Dendritic cell treated with granulocyte-macrophage colony-stimulating factor and Interleukin-4, amounts not matched to agents 40 ng/mL and 50 ng/mL, for 4 days (primary cell): ENCODE data around the gene SLIT1.
"Not testable (repeated sequence)": the region's sequence is repeated elsewhere in the genome, so short reads cannot be mapped to it uniquely, and the experiment has no call there.

ENCODE experiments used
- H3K27ac Mint-ChIP-seq: one replicate; pipeline ENCODE4 v1.8.0; 2022; ENCODE audit warnings: mild to moderate bottlenecking, mixed read lengths
- H3K27me3 Mint-ChIP-seq: one replicate; pipeline ENCODE4 v1.8.0; 2022; ENCODE audit warnings: mild to moderate bottlenecking, mixed read lengths
- H3K36me3 Mint-ChIP-seq: one replicate; pipeline ENCODE4 v1.8.0; 2022; ENCODE audit warnings: low read depth, mixed read lengths
- H3K4me1 Mint-ChIP-seq: one replicate; pipeline ENCODE4 v1.8.0; 2022; ENCODE audit warnings: low read depth, mixed read lengths
- H3K4me3 Mint-ChIP-seq: one replicate; pipeline ENCODE4 v1.8.0; 2022; ENCODE audit warnings: mild to moderate bottlenecking, moderate library complexity, mixed read lengths
- H3K9me3 Mint-ChIP-seq: one replicate; pipeline ENCODE4 v1.8.0; 2022; ENCODE audit warnings: mixed read lengths
- intact Hi-C: fragments of 100-400 bp; cut with micrococcal nuclease; formaldehyde crosslinking; loops from one replicate; pipeline ENCODE4 v1.15.0; 2022

The SLIT1 gene

GRCh38 chr10:97096261-97097083 is 89.3 kb downstream of the SLIT1 start:
- no peaks in the 10 kb centered on the region for H3K9me3 Mint-ChIP-seq
- H3K27ac Mint-ChIP-seq: no peak overlapping the region
- peaks cover 32% of the 10 kb centered on the region for H3K27me3 Mint-ChIP-seq
- H3K4me3 Mint-ChIP-seq: no peak overlapping the region
- no peaks in the 10 kb centered on the region for H3K36me3 Mint-ChIP-seq
- H3K4me1 Mint-ChIP-seq: no peaks in the 10 kb centered on the region
- intact Hi-C loops: no loop called here

- Mint-ChIP-seq H3K9me3 (no peaks in the 10 kb centered on the region), H3K36me3 (no peaks in the 10 kb centered on the region), H3K4me3 (no peak overlapping the region), H3K27ac (no peak overlapping the region), H3K27me3 (peaks cover 32% of the 10 kb centered on the region), H3K4me1 (no peaks in the 10 kb centered on the region)
- intact Hi-C loops: no loop called here
Observed at GRCh38 chr10:97095701-97096260, 90.0 kb downstream of the SLIT1 start.

GRCh38 chr10:97090644-97091043 is 95.1 kb downstream of the SLIT1 start:
- H3K9me3 Mint-ChIP-seq: no peaks in the 10 kb centered on the region
- no peaks in the 10 kb centered on the region for H3K36me3 Mint-ChIP-seq
- peaks cover 35% of the 10 kb centered on the region for H3K27me3 Mint-ChIP-seq
- intact Hi-C loops: no loop called here
- no peaks in the 10 kb centered on the region for H3K4me1 Mint-ChIP-seq
- no peak overlapping the region for H3K27ac Mint-ChIP-seq
- H3K4me3 Mint-ChIP-seq: no peak overlapping the region

- Mint-ChIP-seq H3K4me3 (no peak overlapping the region), H3K9me3 (no peaks in the 10 kb centered on the region), H3K4me1 (no peaks in the 10 kb centered on the region), H3K27ac (no peak overlapping the region), H3K27me3 (peaks cover 30% of the 10 kb centered on the region), H3K36me3 (no peaks in the 10 kb centered on the region)
- intact Hi-C loops: no loop called here
Observed at GRCh38 chr10:97090035-97090434, 95.7 kb downstream of the SLIT1 start.

- Mint-ChIP-seq H3K4me1 (no peaks in the 10 kb centered on the region), H3K27me3 (peaks cover 27% of the 10 kb centered on the region), H3K36me3 (no peaks in the 10 kb centered on the region), H3K9me3 (no peaks in the 10 kb centered on the region), H3K4me3 (no peak overlapping the region), H3K27ac (no peak overlapping the region)
- intact Hi-C loops: no loop called here
Observed at GRCh38 chr10:97089209-97089870, 96.4 kb downstream of the SLIT1 start.

- H3K36me3 Mint-ChIP-seq: no peaks in the 10 kb centered on the region
- H3K4me1 Mint-ChIP-seq: no peaks in the 10 kb centered on the region
- H3K4me3 Mint-ChIP-seq: no peak overlapping the region
- intact Hi-C loops: no loop called here
- no peaks in the 10 kb centered on the region for H3K9me3 Mint-ChIP-seq
- no peak overlapping the region for H3K27ac Mint-ChIP-seq
- peaks cover 27% of the 10 kb centered on the region for H3K27me3 Mint-ChIP-seq
Observed at GRCh38 chr10:97087296-97087695, 98.5 kb downstream of the SLIT1 start.

- no peak overlapping the region for H3K4me3 Mint-ChIP-seq
- no peaks in the 10 kb centered on the region for H3K36me3 Mint-ChIP-seq
- intact Hi-C loops: no loop called here
- H3K4me1 Mint-ChIP-seq: no peaks in the 10 kb centered on the region
- no peaks in the 10 kb centered on the region for H3K9me3 Mint-ChIP-seq
- peaks cover 27% of the 10 kb centered on the region for H3K27me3 Mint-ChIP-seq
- H3K27ac Mint-ChIP-seq: no peak overlapping the region
Observed at GRCh38 chr10:97086530-97086929, 99.2 kb downstream of the SLIT1 start.

- Mint-ChIP-seq H3K36me3 (no peaks in the 10 kb centered on the region), H3K27me3 (peaks cover 30% of the 10 kb centered on the region), H3K27ac (no peak overlapping the region), H3K4me1 (no peaks in the 10 kb centered on the region), H3K9me3 (no peaks in the 10 kb centered on the region), H3K4me3 (no peak overlapping the region)
- intact Hi-C loops: loop anchor here (5.0 kb wide), 1 partner anchor 114 kb away; no protein-coding TSS in a partner anchor
Observed at GRCh38 chr10:97083228-97083829, 102.4 kb downstream of the SLIT1 start.

GRCh38 chr10:97082575-97082974 is 103.2 kb downstream of the SLIT1 start:
- peaks cover 29% of the 10 kb centered on the region for H3K27me3 Mint-ChIP-seq
- intact Hi-C loops: loop anchor here (5.0 kb wide), 1 partner anchor 115 kb away; no protein-coding TSS in a partner anchor
- not testable (repeated sequence) for H3K27ac Mint-ChIP-seq, H3K36me3 Mint-ChIP-seq, H3K4me1 Mint-ChIP-seq, H3K9me3 Mint-ChIP-seq, H3K4me3 Mint-ChIP-seq

- H3K36me3 Mint-ChIP-seq: no peaks in the 10 kb centered on the region
- no peak overlapping the region for H3K4me3 Mint-ChIP-seq
- intact Hi-C loops: loop anchor here (5.0 kb wide), 1 partner anchor 116 kb away; no protein-coding TSS in a partner anchor
- H3K9me3 Mint-ChIP-seq: no peaks in the 10 kb centered on the region
- no peak overlapping the region for H3K27ac Mint-ChIP-seq
- no peaks in the 10 kb centered on the region for H3K4me1 Mint-ChIP-seq
- H3K27me3 Mint-ChIP-seq: peaks cover 24% of the 10 kb centered on the region
Observed at GRCh38 chr10:97081621-97082235, 104.0 kb downstream of the SLIT1 start.

- intact Hi-C loops: loop anchor here (5.0 kb wide), 1 partner anchor 117 kb away; no protein-coding TSS in a partner anchor
- Mint-ChIP-seq H3K27me3 (peaks cover 21% of the 10 kb centered on the region), H3K4me3 (no peak overlapping the region), H3K4me1 (no peaks in the 10 kb centered on the region), H3K36me3 (no peaks in the 10 kb centered on the region), H3K9me3 (no peaks in the 10 kb centered on the region), H3K27ac (no peak overlapping the region)
Observed at GRCh38 chr10:97080051-97080776, 105.5 kb downstream of the SLIT1 start.

- Mint-ChIP-seq H3K27me3 (peaks cover 21% of the 10 kb centered on the region), H3K36me3 (no peaks in the 10 kb centered on the region), H3K4me3 (no peak overlapping the region), H3K27ac (no peak overlapping the region), H3K9me3 (no peaks in the 10 kb centered on the region), H3K4me1 (no peaks in the 10 kb centered on the region)
- intact Hi-C loops: no loop called here
Observed at GRCh38 chr10:97079448-97079847, 106.3 kb downstream of the SLIT1 start.

- intact Hi-C loops: no loop called here
- Mint-ChIP-seq H3K9me3 (no peaks in the 10 kb centered on the region), H3K27me3 (peaks cover 23% of the 10 kb centered on the region), H3K27ac (no peak overlapping the region), H3K4me1 (no peaks in the 10 kb centered on the region), H3K36me3 (no peaks in the 10 kb centered on the region), H3K4me3 (no peak overlapping the region)
Observed at GRCh38 chr10:97078938-97079445, 106.8 kb downstream of the SLIT1 start.
